HG02852 (cell line): Measurements from ENCODE around the gene MGLL.

Source experiments
- ATAC-seq: cut with Tn5 transposase; IDR thresholded peaks from one replicate; pipeline ENCODE4 v1.9.1; 2021; ENCODE audit warnings: mild to moderate bottlenecking, moderate library complexity; ENCODE audit not compliant: unreplicated experiment

MGLL gene

GRCh38 chr3:127835993-127836882, 13.9 kb upstream of the MGLL start:
- peak; percentile 76 for ATAC-seq

DNA sequence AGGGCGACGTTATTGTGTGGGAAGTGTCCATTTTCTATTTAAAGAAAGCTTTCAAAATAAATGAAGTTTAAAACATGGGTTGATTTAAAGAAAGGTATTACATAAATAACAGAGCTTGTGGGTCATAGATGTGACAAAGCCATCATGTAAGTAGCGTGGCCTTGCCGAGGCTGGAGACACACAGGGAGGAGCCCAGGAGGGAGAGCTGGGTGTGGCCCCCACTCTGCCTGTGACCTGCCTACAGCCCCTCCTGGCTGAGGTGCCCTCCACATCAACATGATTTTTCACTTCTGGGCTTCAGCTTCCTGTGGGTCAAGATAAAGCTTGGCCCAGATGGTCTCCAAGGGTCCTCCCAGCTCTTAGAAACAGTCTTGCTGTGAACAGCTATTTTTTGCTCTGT, 12.5 kb upstream of the MGLL start:
- ATAC-seq, result no peak

DNA sequence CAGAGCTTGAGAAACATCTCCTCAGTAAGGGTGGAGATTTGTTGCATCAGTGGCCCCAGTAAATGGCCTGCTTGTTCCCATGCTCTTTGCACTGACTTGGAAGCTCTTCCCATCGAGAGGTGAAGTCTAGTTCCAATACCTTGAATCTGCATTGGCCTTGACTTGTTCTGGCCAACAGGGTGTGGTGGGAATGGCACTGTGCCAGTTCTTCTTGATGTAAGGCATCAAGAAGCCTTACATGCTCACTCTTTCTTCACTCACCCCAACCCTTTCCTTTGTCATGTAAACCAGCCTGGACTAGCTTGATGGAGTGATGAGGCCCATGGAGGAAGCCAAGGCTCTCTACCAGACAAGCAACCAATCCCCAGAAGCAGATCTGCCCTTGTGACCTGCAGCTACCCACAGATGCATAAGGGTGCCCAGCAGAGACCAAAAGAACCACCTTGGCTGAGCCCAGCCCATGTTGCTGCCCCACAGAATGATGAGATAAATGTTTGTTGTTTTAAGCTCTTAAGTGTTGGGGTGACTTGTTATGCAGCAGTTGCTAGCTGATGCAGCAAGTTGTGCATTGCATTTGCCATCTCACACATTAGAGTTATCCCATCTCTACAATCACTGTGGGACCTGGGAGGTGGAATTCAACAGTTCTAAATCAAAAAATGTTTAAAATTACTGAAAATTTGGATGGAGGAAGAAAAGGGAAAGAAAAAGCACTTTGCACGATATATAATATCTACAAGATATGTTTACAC, 11.1 kb upstream of the MGLL start:
- ATAC-seq, result no peak

GRCh38 chr3:127831723-127832172, 9.4 kb upstream of the MGLL start:
- no peak for ATAC-seq

DNA sequence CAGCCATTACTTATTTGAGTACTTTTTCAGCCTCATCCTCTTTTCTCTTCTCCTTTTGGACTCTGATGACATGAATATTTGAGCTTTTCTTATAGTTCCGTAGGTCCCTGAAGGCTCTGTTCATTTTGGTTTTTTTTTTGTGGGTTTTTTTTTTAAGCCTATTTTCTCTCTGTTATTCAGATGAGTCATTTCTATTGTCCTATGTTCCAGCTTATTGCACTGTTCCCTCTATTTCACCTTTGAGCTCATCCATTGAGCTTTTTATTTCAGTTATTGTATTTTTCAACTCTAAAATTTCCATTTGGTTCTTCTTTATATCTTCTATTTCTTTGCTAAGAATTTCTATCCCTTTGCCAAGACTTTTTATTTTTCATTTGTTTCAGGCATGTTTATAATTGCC, 7.2 kb upstream of the MGLL start:
- no peak for ATAC-seq

DNA sequence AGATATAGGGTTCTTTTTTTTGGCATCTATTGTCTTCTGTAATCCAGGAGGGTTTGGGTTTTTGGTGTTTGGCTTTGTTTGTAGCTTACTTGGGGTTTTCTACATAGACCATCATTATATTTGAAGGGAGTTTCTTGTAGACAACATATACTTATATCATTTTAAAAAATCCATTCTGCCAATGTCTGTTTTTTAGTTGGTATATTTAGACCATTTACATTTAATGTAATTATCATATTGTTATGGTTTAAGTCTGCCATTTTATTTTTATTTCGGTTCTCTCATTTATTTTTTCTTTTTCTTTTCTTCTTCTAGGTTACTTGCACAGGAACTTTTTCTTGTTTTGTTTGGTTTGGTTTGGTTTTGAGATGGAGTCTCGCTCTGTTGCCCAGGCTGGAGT, 5.5 kb upstream of the MGLL start:
- ATAC-seq, result no peak

DNA sequence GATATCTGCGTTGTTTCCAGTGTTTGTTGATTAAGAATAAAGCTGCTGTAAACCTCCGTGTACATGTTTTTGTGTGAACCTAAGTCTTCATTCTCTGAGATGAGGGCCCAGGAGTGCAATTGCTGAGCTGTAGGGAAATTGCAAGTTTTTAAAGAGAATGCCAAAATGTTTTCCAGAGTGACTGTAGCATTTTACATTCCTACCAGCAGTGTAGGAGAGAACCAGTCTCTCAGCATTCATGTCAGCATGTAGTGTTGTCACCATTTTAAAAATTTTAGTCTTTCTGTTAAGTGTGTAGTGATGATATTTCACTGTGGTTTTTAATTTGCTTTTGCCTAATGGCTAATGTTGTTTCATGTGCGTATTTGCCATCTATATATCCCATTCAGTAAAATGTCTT, 3.4 kb upstream of the MGLL start:
- no peak for ATAC-seq

DNA sequence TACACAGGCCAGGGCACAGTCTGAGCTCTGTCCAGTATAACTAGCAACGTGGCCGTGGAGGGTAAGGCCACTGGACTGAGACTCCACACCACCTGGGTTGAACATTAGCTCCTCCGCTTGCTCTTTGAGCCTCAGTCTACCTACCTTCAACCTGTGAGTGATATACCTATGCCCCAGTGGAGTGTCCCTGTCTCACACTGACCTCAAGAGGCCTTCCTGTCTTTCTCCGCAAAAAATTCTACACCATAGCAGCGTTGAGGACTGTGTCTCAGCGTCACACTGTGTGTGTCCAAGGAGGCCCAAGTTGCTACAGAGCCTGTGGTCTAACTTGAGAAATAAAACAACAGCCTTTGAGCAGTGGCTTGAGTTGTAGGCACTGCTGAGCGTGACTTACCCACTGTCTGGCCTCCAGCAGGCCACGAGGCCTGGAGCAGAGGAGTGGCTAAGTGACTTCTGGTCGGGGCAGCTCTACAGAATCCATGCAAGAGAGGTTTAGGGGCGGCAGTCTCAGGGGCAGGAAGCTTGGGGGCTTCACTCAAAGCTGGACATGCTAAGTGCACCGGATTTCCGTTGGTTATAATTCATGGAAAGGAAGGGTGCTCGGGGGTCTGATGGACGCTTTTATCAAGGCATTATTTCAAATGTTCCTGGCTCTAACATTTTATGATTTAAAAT, 2.0 kb upstream of the MGLL start:
- ATAC-seq, result no peak

GRCh38 chr3:127823426-127823857, 1.1 kb upstream of the MGLL start:
- ATAC-seq, result peak; percentile 16

- peak; percentile 51 for ATAC-seq
Measured at GRCh38 chr3:127822682-127823425, 539 bp upstream of the MGLL start.

- no peak for ATAC-seq
Measured at GRCh38 chr3:127821394-127821793, 921 bp downstream of the MGLL start.

DNA sequence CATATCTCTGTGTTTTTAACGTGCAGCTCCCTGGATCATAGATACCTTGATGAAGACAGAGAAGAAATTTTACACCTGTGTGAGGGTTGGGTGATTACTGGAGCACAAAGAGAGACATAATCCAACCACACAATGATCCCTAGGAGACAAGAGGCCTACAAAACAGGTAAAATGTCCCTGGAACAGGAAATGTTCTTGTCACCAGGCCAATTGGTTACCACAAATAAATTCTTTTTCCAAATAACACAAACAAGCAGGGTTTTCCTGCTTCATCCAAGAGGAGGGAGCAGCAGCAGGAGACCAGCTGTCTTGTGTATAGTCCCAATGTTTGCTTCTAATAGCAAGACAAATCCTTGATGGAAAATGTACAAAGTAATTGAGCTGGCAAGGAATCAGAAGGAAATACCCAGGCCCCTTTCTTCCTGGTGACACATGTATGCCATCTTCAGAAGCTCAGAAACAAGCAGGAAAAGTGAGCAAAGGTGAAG, 1.4 kb downstream of the MGLL start:
- ATAC-seq, result no peak

DNA sequence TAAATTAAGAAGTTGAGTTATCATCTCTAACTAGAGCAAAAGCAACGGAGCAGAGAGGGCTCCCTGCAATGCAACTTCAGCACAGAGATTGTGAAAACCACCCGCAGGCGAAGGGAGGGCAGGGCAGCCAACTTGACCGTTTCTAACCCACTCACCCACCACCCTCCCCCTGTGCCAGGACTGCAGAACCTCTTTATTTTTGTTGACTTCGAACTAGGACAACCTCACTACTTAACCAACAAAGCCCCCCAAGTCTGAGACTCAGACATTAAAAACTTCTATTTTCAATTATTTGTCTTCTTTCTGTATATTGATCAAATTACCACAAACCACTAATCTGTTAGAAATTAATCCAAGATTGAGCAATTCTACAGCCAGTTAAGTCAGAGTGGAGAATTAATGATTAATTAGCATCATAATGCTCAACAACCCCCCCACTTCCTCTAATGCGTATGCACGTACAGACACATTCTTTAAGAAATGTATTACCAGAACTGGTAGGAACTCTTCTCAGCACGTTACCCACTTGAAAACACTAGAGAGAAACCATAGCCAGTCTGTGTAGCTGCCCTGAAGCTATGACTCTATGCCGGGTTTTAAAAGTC, 2.0 kb downstream of the MGLL start:
- no peak for ATAC-seq

DNA sequence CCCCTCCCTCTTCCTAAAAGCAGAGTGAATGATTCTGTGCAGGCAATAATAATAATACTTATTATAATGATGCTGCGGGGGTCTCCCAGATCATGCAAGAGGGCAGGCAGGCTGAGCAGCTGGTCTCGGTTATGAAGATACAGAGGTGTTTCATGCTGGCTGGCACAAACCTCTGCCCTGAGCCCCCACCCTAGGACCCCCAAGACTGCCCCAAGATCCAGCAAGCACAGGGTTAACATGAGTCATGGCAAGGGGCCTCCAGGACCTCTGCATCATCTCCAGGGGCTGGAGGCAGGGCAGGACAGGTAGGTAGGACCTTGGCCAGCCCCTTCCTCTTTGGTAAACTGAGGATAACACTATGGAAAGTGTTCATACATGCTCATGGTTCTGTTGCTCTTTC, 2.7 kb downstream of the MGLL start:
- ATAC-seq, result no peak

- no peak for ATAC-seq
Measured at GRCh38 chr3:127819086-127819485, 3.2 kb downstream of the MGLL start.

- ATAC-seq, result no peak
Measured at GRCh38 chr3:127817406-127817841, 4.9 kb downstream of the MGLL start.

- ATAC-seq, result no peak
Measured at GRCh38 chr3:127816783-127817405, 5.4 kb downstream of the MGLL start.

DNA sequence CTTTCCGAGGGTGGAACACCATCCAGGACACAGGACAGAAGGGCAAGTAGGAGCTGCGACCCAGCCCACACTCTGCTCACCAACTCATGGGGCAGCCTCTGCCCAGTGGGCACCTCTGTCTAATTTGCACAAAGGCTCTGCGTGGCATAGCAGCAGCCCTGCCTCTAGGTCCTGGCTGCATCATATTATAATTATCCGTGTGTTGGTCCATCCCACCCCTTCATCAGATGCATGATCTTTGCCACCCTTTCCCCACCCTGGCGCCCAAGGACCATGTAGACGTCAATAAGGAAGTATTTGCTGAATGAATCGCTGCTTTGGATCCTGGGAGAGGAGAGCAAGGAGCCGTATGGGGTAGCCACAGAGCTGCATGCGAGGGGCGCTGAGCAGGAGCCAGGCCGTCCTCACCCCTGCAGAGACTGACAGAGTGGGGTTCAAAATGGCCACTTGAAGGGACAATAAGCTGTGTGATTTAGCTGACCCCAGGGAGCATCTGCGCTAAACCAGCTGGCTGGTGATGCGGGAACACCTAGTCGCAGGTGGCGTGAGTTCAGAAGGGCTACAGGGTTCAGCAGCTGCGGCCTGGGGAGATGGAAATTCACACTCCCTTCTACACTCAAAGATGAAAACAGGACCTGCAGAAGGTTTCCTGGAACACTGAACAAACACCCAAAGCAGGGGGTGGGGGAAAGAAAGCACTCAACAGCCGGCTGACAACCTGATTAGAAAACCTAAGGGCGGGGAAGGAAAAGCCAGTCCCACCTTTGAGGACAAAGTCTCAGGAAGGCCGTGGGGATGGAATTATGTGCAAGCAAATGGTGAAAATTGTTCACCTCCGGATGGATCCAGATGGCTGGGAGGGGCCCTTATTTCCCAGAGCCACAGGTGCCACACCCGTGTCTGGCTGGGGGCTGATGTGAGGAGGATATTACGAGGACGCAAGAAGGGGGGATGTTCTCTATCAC, 6.4 kb downstream of the MGLL start:
- ATAC-seq, result no peak

DNA sequence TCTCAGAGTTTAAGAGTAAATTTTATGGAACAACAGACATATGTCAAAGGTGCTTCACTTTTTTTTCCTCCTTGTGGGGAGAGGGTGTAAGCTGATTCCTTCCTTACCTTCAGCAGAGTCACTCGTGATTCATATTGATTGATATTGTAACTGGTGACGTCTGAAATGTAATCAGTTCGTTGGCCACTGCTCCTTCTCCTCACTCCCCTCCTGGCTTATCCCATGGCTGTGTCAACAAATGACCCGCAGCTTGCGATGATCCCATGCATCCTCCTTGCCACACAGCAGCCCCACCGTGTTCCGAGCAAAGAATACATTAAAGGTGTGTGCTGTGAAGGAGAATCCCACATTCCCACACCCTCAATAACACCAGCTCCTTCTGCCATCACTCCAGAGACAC, 7.3 kb downstream of the MGLL start:
- no peak for ATAC-seq
